Common myeloid progenitor, CD34-positive (primary cell): ENCODE measurements around the gene MTFP1.
"Not testable (repeated sequence)": the region's sequence is repeated elsewhere in the genome, so short reads cannot be mapped to it uniquely, and the experiment has no call there.

ENCODE experiments used
- CTCF ChIA-PET: fragments of 350-600 bp; sonication (Branson Sonifier 250); formaldehyde crosslinking; loops from one replicate; lab custom pipeline; 2021; ENCODE audit warnings: antibody characterized with exemption; lab: Charles Lee
- POLR2A ChIA-PET: fragments of 350-600 bp; sonication (Branson Sonifier 250); formaldehyde crosslinking; loops from one replicate; lab custom pipeline; 2021; ENCODE audit warnings: antibody characterized with exemption; lab: Charles Lee
- DNase-seq, 3 donors: peaks; one replicate each; pipeline versions ENCODE4 v3.0.0 to v3.0.0-alpha.2; 2013
- H3K27ac ChIP-seq, 2 experiments: 1 replicate in 1 of 2; 2 replicates in 1 of 2; pipeline ENCODE4 v1.7.0; 2013; ENCODE audit warnings: inconsistent platforms in 2 of 2, low read length in 2 of 2, mild to moderate bottlenecking in 2 of 2, low read depth in 1 of 2, moderate library complexity in 1 of 2; ENCODE audit not compliant: severe bottlenecking in 2 of 2, insufficient read depth in 1 of 2, poor library complexity in 1 of 2
- H3K27me3 ChIP-seq, 5 experiments: replicated peaks in 2 of 5; 1 replicate in 3 of 5; 2 replicates in 2 of 5; pipeline versions ENCODE4 v1.6.1 to v1.7.0; 2013; ENCODE audit warnings: low read length in 4 of 5, mild to moderate bottlenecking in 2 of 5, moderate library complexity in 2 of 5, inconsistent platforms in 1 of 5; ENCODE audit not compliant: insufficient read depth in 5 of 5, control insufficient read depth in 4 of 5
- H3K36me3 ChIP-seq, 4 experiments: 1 replicate in 2 of 4; 2 replicates in 2 of 4; pipeline versions ENCODE4 v1.6.1 to v1.7.0; 2013; ENCODE audit warnings: low read length in 3 of 4, control low read depth in 1 of 4, mild to moderate bottlenecking in 1 of 4; ENCODE audit not compliant: control insufficient read depth in 4 of 4, insufficient read depth in 4 of 4
- H3K4me1 ChIP-seq, 4 experiments: 1 replicate in 3 of 4; 2 replicates in 1 of 4; pipeline versions ENCODE4 v1.6.1 to v1.7.1; 2013; ENCODE audit warnings: low read length in 3 of 4, mild to moderate bottlenecking in 3 of 4, control low read depth in 1 of 4, inconsistent platforms in 1 of 4, moderate library complexity in 1 of 4; ENCODE audit not compliant: control insufficient read depth in 4 of 4, insufficient read depth in 4 of 4; ENCODE audit errors: control extremely low read depth in 1 of 4
- H3K4me3 ChIP-seq, 7 experiments: 1 replicate in 4 of 7; 2 replicates in 3 of 7; pipeline versions ENCODE4 v1.5.1 to v1.7.0; 2013; ENCODE audit warnings: mild to moderate bottlenecking in 7 of 7, low read length in 6 of 7, moderate library complexity in 6 of 7, inconsistent platforms in 2 of 7, low read depth in 2 of 7, control low read depth in 1 of 7; ENCODE audit not compliant: insufficient read depth in 4 of 7, control insufficient read depth in 1 of 7; ENCODE audit errors: extremely low read depth in 1 of 7
- H3K9me3 ChIP-seq, 5 experiments: 1 replicate in 4 of 5; 2 replicates in 1 of 5; pipeline versions ENCODE4 v1.6.1 to v1.7.1; 2013; ENCODE audit warnings: low read length in 4 of 5, mild to moderate bottlenecking in 2 of 5, inconsistent platforms in 1 of 5, low read depth in 1 of 5, moderate library complexity in 1 of 5; ENCODE audit not compliant: control insufficient read depth in 4 of 5, insufficient read depth in 2 of 5; ENCODE audit errors: control extremely low read depth in 1 of 5
- WGBS: methylation state at CpG from one replicate; pipeline ENCODE4 v1.1.5; 2013; ENCODE audit not compliant: insufficient coverage; 5-methylcytosine and 5-hydroxymethylcytosine counted together

MTFP1 gene

DNA sequence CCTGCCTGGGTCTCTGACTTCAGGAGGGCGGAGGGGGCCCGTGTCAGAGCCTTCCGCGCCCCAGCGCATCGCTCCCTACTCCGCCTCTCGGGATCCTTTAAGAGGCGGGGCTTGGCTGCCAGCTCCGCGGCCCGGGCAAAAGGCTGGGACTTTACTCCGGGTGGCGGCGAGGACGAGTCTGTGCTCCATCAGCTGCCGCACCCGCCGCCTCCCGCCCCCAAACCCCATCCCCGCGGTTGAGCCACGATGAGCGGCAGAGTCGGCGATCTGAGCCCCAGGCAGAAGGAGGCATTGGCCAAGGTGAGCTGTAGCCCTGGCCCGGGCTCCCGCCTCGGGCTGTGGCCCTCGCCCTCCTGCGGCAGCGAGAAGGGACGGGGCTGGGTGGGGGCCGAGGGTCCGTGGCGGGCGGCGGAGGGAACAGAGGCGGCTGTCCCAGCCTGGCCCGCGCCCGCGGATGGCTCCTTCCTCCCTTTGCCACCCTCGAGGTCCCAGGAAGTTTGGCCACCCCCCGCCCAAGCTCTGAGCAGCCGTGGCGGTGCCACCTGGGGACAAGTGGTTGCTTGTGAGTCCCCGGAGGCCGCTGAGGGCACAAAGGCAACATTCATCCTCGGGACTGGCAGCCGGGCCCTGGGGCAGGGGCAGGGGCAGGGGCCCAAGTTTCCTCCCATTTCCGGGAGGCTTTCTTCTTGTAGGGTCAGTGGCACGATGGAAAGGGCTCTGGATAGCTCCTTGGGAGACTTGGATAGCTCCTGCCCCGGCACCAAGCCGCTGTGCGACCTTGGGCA, 28.5 kb upstream of the MTFP1 start, which contains the start of gene SEC14L2:
Gene SEC14L2, plus strand, starts transcription at position 148 of the 785 bp plus-strand sequence. Its CDS starts 99 bp downstream, at position 247.
- peak in 2 of 3 donors; percentile 18 to 34 for DNase-seq
- WGBS = under 1% methylated on average over 37 of the region's 56 CpGs
- H3K4me3 ChIP-seq = peak within 1 kb of the TSS in 6 of 7 experiments; percentile 26 to 61 (median 50)
- POLR2A ChIA-PET = interaction anchor here (1.4 kb wide), 1 partner anchor 25 kb away, joined by 3 read pairs; no protein-coding TSS in a partner anchor
- peaks cover 0 to 47% (median 18%) of the 10 kb centered on the region in 4 experiments for H3K4me1 ChIP-seq
- no peaks in the 10 kb centered on the region for H3K9me3 ChIP-seq
- peaks cover 0 to 49% (median 26%) of the 10 kb centered on the region in 5 experiments for H3K27me3 ChIP-seq
- H3K36me3 ChIP-seq = no peaks in the 10 kb centered on the region
- CTCF ChIA-PET = interaction anchor here (0.7 to 2.4 kb wide), 7 partner anchors 8 to 114 kb away, joined by 3 to 12 read pairs (median 3); no protein-coding TSS in a partner anchor
- no peak within 1 kb of the TSS for H3K27ac ChIP-seq

DNA sequence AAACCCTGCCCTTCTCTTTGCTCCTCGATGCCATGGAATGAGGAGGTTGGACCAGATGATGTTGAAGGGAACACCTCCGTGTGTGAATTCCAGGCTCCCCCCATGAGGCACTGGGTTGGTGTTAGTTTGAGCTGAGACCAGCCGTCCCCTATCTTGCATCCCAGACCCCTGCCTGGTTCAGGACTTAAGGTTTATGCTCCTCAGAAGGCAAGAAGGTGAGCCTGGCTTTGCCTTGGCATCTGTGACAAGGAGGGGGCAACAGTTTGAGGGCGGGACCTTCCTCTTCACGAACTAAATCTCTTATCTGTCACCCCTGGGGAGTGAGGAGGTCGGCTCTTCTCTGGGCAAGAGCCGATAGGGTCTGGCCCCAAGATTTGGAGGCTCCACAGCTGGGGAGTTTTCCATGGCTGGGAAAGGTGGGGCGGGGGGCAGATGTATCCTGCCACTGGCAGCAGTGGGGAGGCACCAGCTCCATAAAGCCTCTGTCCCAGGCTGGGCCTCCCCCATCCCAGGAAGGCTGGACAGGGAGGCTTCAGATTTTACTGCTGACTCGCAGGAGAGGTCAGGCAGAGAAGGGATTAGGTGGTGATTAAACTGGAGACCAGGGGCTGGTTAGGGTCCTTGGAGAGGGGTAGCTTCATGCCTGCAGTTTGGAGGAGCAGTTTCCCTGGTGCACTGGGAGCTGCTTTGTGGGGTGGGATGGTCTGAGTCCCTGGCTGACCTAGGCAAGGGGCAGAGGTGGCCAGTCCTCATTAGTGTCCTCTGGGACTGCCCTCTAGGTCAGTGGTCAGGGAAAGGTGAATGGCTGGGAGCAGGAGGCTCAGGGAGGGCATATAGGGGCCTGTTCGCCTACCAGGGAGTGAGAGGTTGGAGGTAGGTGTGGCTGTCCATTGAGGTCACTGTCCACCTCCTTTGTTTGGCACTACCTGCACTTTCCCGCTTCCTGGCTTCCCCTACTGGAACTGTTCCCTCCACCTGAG, 27.6 kb upstream of the MTFP1 start:
- WGBS = 3% methylated on average over 4 of the region's 11 CpGs
- H3K4me1 ChIP-seq = peaks cover 0 to 44% (median 14%) of the 10 kb centered on the region in 4 experiments
- H3K9me3 ChIP-seq = no peaks in the 10 kb centered on the region
- H3K27me3 ChIP-seq = peaks cover 0 to 49% (median 26%) of the 10 kb centered on the region in 5 experiments
- peak in 1 of 3 donors; percentile 15 for DNase-seq
- CTCF ChIA-PET = interaction anchor here (0.7 to 2.4 kb wide), 8 partner anchors 7 to 115 kb away, joined by 3 to 12 read pairs (median 4); no protein-coding TSS in a partner anchor
- POLR2A ChIA-PET = interaction anchor here (1.4 kb wide), 1 partner anchor 24 kb away, joined by 3 read pairs; no protein-coding TSS in a partner anchor
- peak overlapping the region in 1 of 7 experiments; percentile 51 for H3K4me3 ChIP-seq
- no peak overlapping the region for H3K27ac ChIP-seq
- H3K36me3 ChIP-seq = no peaks in the 10 kb centered on the region

DNA sequence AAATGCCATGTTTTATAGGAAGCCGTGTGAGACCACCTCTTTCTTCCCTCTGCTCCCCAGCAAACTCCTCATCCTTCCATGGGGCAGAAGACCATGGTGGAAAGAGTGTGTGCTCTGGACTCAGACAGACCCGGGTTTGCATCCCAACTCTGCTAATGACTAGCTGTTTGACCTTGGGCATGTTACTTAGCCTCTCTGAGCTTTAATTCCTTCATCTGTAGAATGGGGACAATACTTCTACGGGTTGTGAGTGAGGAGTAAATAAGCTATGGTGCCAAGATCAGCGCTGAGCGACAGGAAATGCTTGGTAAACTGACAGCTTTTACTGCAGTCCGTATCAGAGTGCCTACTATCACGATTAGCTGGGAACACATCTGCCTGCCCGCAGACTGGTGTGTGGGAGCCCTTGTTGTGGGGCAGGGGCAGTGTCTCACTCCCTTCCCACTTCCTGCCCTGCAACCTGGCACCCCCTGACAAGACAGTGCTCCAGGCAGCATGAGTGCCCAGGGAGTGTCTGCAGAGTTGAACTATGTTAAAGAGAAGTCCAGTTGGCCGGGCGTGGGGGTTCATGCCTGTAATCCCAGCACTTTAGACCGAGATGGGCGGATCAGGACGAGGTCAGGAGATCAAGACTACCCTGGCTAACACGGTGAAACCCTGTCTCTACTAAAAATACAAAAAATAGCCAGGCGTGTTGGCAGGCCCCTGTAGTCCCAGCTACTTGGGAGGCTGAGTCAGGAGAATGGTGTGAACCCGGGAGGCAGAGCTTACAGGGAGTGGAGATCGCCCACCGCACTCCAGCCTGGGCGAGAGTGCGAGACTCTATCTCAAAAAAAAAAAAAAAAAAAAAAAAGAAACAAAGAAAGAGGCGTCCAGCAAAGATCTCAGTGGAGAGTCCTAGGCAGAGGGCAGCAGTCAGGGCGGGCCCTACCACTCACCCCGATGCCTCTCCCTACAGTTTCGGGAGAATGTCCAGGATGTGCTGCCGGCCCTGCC, 26.6 kb upstream of the MTFP1 start:
- POLR2A ChIA-PET = no interaction called here
- Histone ChIP-seq H3K27me3 (peaks cover 0 to 49% (median 26%) of the 10 kb centered on the region in 5 experiments), H3K4me1 (peaks cover 0 to 37% (median 12%) of the 10 kb centered on the region in 4 experiments), H3K9me3 (no peaks in the 10 kb centered on the region), H3K27ac (no peak overlapping the region), H3K36me3 (no peaks in the 10 kb centered on the region), H3K4me3 (no peak overlapping the region)
- CTCF ChIA-PET = interaction anchor here (1.6 to 2.4 kb wide), 3 partner anchors 9 to 47 kb away, joined by 3 to 12 read pairs (median 4); no protein-coding TSS in a partner anchor
- DNase-seq = peak in 2 of 3 donors; percentile 7 to 52
- WGBS = 75% methylated on average over 19 of the region's 25 CpGs

DNA sequence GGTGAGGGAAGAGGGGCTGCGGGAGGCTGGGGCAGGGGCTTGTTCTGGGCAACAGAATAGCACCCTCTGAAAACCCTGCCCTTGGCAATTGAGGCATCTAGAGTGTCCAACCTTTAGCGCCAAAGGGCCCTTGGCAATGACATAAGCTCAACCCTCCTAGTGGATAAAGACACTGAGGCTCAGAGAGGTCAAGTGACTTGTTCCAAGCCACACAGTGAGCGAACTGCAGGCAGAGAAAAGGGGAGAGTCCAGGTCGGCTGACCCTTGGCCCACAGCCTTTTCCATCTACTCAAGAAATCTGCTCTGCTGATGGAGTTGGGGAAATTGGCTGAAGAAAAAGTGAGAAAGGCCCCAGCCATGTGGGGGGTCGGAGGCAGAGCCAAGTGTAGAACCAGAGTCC, 25.9 kb upstream of the MTFP1 start:
- Histone ChIP-seq H3K4me1 (peaks cover 0 to 37% (median 12%) of the 10 kb centered on the region in 4 experiments), H3K36me3 (no peaks in the 10 kb centered on the region), H3K9me3 (no peaks in the 10 kb centered on the region), H3K27me3 (peaks cover 0 to 49% (median 26%) of the 10 kb centered on the region in 5 experiments), H3K4me3 (no peak overlapping the region), H3K27ac (no peak overlapping the region)
- 97% methylated on average over 5 of the region's 5 CpGs for WGBS
- ChIA-PET POLR2A (no interaction called here), CTCF (no interaction called here)
- no peak for DNase-seq

DNA sequence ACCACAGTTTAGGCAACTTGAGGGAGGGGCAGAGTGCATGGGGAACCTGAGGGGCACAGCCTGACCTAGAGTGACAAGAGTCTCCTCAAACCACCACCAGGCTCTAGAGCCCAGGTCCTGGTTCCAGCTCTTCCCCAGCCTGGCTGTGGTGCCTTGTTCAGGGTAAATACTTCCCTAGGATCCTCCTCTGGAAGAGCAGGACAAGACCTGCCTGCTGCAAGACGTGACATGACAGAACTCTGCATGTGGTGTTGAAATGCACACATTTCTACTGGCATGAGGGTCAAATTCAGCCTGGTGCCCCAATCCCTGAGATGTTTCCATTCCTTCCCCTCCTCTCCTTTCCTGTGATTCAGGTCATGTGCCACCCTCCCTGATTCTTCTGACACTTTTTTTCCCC, 25.4 kb upstream of the MTFP1 start:
- Histone ChIP-seq H3K27me3 (peaks cover 0 to 49% (median 23%) of the 10 kb centered on the region in 5 experiments), H3K27ac (no peak overlapping the region)

DNA sequence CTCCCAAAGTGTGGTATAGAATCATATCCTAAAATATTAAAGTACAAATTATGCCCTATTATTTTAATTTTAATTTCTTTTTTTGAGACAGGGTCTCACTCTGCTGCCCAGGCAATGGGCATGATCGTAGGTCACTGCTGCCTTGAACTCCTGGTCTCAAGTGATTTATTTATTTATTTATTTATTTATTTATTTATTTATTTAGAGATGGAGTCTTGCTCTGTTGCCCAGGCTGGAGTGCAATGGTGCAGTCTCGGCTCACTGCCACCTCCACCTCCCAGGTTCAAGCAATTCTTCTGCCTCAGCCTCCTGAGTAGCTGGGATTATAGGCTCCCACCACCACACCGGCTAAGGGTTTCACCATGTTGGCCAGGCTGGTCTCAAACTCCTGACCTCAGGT, 24.5 kb upstream of the MTFP1 start:
- WGBS = 100% methylated on average over 1 of the region's 3 CpGs
- H3K4me3 ChIP-seq, DNase-seq, CTCF ChIA-PET, H3K36me3 ChIP-seq, POLR2A ChIA-PET, H3K9me3 ChIP-seq, H3K27ac ChIP-seq: not testable (repeated sequence)
- H3K4me1 ChIP-seq = peaks cover 0 to 37% (median 12%) of the 10 kb centered on the region in 4 experiments
- H3K27me3 ChIP-seq = peaks cover 0 to 43% (median 19%) of the 10 kb centered on the region in 5 experiments

More for the DNA sequence above, 25.4 kb upstream of the MTFP1 start:
- Histone ChIP-seq H3K4me1 (peaks cover 0 to 37% (median 12%) of the 10 kb centered on the region in 4 experiments), H3K36me3 (no peaks in the 10 kb centered on the region), H3K4me3 (no peak overlapping the region), H3K9me3 (no peaks in the 10 kb centered on the region)
- no peak for DNase-seq
- ChIA-PET CTCF (no interaction called here), POLR2A (no interaction called here)
- 100% methylated on average over 1 of the region's 1 CpG for WGBS
